HG03575 (cell line): Measurements from ENCODE around the gene DPP7.
"Not testable (repeated sequence)": the region's sequence is repeated elsewhere in the genome, so short reads cannot be mapped to it uniquely, and the experiment has no call there.

Experiments used
- ATAC-seq: cut with Tn5 transposase; IDR thresholded peaks from one replicate; pipeline ENCODE4 v1.9.1; 2021; ENCODE audit not compliant: unreplicated experiment, insufficient number of reproducible peaks, low FRiP score; ENCODE audit errors: extremely low read depth

Gene DPP7

GRCh38 chr9:137064880-137065164, 49.7 kb downstream of the DPP7 start:
- no peak for ATAC-seq

DNA sequence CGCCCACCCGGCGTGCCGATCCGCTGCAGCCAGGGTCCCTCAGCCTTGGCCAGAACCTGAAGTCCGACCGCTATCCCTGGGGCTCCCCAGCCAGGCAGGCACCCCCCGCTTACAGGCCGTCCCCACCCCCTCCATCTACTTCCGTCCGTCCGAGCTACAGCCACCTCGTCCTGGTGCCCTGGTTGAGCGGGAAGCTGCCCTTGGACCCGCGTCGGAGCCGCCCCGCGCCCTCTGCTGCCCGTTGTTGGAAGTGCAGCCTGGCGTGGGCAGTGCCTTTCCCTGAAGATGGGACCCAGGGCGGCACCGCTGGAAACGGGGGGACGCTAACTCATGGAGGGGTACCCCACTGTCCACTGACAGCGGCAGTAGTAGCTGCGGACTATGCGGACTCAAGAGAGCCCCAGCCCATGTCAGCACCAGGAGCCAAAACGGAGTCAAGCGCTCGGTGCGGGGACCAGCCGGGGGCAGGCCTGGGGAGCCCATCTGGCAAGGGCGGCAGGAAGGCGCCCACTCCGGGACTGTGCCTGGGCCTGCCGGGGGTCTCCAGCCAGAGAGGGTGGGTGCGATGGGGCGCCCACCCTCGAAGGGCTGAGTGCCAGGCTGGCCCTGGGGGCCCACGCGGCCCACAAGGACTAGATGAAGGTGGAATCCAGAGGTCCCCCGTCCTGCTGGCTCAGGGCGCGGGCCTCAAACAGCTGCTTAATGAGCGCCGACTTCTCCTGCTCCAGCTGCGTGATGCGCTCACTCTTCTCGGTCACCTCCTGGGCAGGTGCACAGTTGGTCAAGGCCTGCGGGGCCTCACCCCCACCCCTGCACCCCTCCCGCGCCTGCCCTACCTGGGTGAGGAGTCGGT, 50.3 kb downstream of the DPP7 start:
- ATAC-seq, result no peak

- no peak for ATAC-seq
Measured at GRCh38 chr9:137063311-137064026, 51.1 kb downstream of the DPP7 start.

DNA sequence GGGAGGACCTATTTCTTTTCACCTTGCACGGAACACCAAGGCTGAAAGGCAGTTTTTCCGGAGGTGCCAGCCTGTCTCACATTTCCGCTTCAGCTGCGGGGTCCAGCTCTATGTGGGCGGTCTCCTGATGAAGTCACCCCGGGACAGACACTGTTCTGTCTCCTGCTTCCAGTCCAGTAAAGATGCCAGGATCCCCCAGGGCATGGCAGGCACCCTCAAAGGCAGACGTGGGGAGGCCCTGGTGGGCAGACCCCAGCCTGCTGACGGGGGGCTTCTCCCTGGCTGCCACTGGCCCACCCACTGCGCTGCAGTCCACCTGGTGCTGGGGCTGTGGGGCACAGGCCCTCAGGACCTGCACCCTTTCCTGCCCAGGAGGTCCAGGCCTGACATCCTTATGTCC, 51.7 kb downstream of the DPP7 start:
- ATAC-seq, result not testable (repeated sequence)

DNA sequence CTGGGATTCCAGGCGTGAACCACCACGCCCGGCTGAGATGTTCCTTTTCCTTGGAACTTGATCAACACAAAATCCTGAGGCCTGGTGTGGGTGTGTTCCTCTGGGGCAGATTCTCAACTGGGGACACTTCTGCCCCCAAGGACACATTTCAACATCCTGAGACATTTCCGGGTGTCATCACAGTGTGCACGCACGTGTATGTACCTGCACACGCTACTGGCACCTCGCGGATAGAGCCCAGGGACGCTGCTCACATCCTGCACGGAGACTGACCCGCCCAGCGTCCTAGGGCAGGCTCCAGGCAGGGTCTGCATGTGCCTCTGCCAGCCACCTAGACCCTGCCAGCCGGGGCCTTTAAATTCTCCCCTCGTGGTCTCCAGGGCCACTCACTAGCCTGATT, 52.1 kb downstream of the DPP7 start:
- ATAC-seq, result no peak
